Tongue (tissue), 2 donors: Measurements from ENCODE around the gene ZMIZ1. TPM values are rescaled to one million over a fixed set of nuclear protein-coding genes. Genes with fewer than 3 reads are reported as not detected.

Source experiments
- DNase-seq: peaks from one replicate; pipeline ENCODE4 v3.0.0-alpha.2; 2015
- total RNA-seq: library from RNA; depleted of rRNA; stranded (reverse); fragments of >200 nt; gene quantifications from one replicate; pipeline ENCODE4 v1.2.3, GENCODE V29; 2014

Gene ZMIZ1
- total RNA-seq, 1 donor from 2014 or later: 31.6 TPM

DNA sequence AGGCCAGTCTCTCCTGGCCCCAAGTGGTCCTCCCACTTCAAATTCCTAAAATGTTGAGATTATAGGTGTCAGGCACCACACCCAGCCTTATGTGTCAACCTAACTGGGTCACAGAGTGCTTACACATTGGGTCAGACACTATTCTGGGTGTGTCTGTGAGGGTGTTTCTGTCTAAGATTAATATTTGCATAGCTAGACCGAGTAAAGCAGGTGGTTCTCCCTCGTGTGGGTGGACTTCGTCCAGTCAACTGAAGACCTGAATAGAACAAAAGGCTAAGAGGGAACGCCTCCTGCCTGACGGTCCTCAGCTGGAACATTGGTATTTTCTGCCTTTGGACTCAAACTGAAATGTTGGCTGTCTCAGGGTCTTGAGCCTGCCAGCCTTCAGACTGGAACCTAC is 290.0 kb downstream of the ZMIZ1 start:
- DNase-seq: no peak

DNA sequence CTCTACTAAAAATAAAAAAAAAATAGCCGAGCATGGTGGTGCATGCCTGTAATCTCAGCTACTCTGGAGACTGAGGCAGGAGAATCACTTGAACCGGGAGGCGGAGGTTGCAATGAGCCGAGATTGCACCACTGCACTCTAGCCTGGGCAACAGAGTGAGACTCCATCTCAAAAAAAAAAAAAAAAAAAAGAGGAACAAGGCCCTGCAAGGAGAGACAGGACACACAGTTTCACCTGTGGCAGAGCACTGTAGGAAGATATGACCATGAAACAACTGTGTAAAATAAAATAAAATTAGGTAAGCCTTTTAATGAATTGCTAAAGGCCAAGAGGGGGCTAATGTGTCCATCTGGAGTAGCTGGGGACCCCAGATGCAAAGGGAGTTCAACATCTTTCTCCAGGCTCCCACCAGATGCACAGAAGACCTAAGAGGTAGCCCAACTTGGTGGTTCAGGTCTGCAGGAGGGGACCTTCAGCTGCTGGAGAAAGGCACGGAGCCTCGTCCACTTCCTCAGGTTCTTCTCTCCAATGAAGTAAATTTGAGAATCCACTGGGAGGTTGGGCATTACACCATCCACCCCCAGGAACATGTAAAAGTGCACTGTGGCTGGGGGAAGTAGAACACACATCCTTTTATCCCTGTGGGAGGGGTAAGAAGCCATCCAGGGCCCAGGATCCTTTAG is 291.2 kb downstream of the ZMIZ1 start:
- no peak for DNase-seq

DNA sequence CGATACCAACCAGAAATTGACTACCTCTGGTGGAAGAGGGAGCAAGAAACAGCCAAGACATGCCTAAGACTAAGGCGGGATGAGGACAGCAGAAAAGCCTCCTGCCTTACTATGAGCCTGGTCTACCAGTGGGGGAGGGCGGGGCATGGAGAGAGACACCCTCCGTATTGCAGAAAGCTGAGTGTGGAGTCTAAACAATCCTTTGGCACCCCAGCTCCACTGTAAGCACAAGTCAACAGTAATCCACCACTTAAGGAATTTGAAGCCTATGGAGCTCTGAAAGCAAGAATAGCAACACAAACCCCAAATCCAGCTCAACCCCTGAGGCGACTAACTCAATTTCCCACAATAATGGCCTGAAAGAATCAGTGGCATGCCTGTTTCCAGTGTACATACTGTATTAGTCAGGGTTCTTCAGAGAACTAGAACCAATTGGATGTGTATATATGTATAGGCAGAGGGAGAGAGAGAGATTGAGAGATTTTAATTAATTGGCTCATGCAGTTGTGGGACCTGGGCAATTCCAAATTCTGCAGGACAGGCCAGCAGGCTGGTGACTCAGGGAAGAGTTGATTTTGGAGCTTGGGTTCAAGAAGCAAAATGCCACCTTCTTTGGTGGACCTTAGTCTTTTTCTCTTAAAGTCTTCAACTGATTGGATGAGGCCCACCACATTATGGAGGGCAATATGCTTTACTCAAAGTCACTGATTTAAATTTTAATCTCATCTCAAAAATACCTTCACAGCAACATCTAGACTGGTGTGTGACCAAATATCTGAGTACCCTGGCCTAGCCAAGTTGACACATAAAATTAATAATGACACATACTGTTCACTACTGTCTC is 292.0 kb downstream of the ZMIZ1 start:
- DNase-seq: no peak

DNA sequence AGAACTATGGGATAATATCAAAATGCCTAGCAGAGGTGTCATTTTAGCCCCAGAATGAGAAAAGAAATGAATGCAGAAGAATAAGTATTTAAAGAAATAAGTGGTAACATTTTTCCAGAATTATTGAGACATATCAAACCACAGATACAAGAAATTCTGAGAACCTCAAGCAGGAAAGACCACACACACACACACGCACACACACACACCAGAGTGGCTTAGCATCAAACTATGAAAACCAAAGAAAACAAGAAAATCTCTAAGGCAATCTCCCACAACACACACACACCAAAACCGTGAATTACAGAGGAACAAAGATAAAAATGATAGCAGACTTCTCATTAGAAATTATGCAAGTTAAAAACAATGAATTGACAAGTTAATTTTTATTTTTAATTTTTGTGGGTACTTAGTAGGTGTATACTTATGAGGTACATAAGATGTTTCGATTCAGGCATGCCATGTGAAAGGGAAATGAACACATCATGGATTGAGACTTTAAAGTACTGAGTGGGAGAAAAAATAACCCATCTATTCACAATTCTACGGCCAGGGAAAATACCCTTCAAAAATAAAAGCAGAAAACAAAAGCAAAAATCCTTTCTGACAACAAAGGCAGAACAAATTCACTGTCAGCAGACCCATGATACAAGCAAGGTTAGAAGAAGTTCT is 293.1 kb downstream of the ZMIZ1 start:
- no peak for DNase-seq
